Lung microvascular endothelial cell (primary cell): ENCODE measurements around the gene COLEC11. TPM values are rescaled to one million over a fixed set of nuclear protein-coding genes. Genes with fewer than 3 reads are reported as not detected.

ENCODE experiments used
- DNase-seq, 2 donors: peaks; one replicate each; pipeline versions ENCODE4 v3.0.0 to v3.0.0-alpha.2; 2010; ENCODE audit warnings: low read depth in 2 of 2
- total RNA-seq: library from RNA; depleted of rRNA; stranded (reverse); fragments of >200 nt; gene quantifications from 2 replicates; pipeline ENCODE4 v1.2.1, GENCODE V29; 2014

Gene COLEC11
- total RNA-seq, 1 donor from 2014 or later, result 0.40 TPM

GRCh38 chr2:3670376-3670775, 75.5 kb downstream of the COLEC11 start:
- DNase-seq, result no peak

GRCh38 chr2:3670941-3671340, 76.0 kb downstream of the COLEC11 start:
- DNase-seq, result no peak

- no peak for DNase-seq
Measured at GRCh38 chr2:3672861-3673678, 78.2 kb downstream of the COLEC11 start.

- DNase-seq, result no peak
Measured at GRCh38 chr2:3674066-3674845, 79.3 kb downstream of the COLEC11 start.

- no peak for DNase-seq
Measured at GRCh38 chr2:3675687-3676086, 80.8 kb downstream of the COLEC11 start.

- DNase-seq, result no peak
Measured at GRCh38 chr2:3677436-3677835, 82.5 kb downstream of the COLEC11 start.

- no peak for DNase-seq
Measured at GRCh38 chr2:3678212-3678611, 83.3 kb downstream of the COLEC11 start.

- no peak for DNase-seq
Measured at GRCh38 chr2:3679180-3679579, 84.3 kb downstream of the COLEC11 start.

GRCh38 chr2:3679616-3680393, 84.9 kb downstream of the COLEC11 start:
- no peak for DNase-seq

- no peak for DNase-seq
Measured at GRCh38 chr2:3680548-3681345, 85.8 kb downstream of the COLEC11 start.

GRCh38 chr2:3681625-3682024, 86.7 kb downstream of the COLEC11 start:
- DNase-seq, result no peak

GRCh38 chr2:3682811-3683210, 87.9 kb downstream of the COLEC11 start:
- peak in 1 of 2 donors; percentile 52 for DNase-seq

GRCh38 chr2:3683748-3684454, 89.0 kb downstream of the COLEC11 start:
- peak in 1 of 2 donors; percentile 34 for DNase-seq

GRCh38 chr2:3689998-3690748, 95.3 kb downstream of the COLEC11 start:
- no peak for DNase-seq

- peak; percentile 45 to 59 for DNase-seq
Measured at GRCh38 chr2:3692375-3692774, 97.5 kb downstream of the COLEC11 start.
